ENCODE results near the gene GGA1.
"Not testable (repeated sequence)": the region's sequence is repeated elsewhere in the genome, so short reads cannot be mapped to it uniquely, and the experiment has no call there.

Gene GGA1

GRCh38 chr22:37607010-37607934 lies 1.4 kb upstream of the GGA1 start:
- TF ChIP-seq, protein P1, sequence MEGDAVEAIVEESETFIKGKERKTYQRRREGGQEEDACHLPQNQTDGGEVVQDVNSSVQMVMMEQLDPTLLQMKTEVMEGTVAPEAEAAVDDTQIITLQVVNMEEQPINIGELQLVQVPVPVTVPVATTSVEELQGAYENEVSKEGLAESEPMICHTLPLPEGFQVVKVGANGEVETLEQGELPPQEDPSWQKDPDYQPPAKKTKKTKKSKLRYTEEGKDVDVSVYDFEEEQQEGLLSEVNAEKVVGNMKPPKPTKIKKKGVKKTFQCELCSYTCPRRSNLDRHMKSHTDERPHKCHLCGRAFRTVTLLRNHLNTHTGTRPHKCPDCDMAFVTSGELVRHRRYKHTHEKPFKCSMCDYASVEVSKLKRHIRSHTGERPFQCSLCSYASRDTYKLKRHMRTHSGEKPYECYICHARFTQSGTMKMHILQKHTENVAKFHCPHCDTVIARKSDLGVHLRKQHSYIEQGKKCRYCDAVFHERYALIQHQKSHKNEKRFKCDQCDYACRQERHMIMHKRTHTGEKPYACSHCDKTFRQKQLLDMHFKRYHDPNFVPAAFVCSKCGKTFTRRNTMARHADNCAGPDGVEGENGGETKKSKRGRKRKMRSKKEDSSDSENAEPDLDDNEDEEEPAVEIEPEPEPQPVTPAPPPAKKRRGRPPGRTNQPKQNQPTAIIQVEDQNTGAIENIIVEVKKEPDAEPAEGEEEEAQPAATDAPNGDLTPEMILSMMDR (IDR thresholded peaks at IDR 0.05; ENCODE audit: low read depth, low read length) = no peak; the same call in none of the 2 replicates
- no peak for DNase-seq (ENCODE audit: extremely low read depth, low read depth)

DNA sequence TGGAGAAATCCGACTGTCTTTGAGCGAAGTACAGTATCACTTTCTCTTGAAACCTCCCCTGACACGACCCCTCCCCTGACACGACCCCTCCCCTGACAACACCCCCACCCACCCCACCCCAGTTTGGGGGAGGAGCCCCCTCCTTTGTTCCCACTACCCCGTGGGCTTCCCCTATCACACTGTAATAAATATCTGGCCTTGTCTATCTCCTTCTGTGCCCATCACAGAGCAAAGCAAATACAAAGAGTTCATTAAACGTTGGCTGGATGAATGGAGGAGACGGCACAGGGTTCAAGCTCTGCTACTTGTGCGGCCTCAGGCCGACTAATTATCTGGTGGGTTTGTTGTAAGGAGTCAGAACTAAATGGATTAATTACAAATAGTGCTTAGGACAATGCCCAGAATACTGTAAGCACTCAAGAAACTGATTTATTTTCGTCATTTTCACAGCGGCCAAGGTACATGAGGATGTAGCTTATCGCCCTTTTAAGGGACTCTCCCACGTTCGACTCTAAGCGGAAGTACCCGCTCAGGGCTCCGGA lies 628 bp upstream of the GGA1 start:
- no peak for DNase-seq (ENCODE audit: extremely low read depth, low read depth)
- TF ChIP-seq, protein P1 (IDR thresholded peaks at IDR 0.05; ENCODE audit: low read depth, low read length) = no peak

- TF ChIP-seq, protein P1 (IDR thresholded peaks at IDR 0.05; ENCODE audit: low read depth, low read length) = no peak
- no peak for DNase-seq (ENCODE audit: extremely low read depth, low read depth)
Observed at GRCh38 chr22:37609240-37610152, 862 bp downstream of the GGA1 start.

- DNase-seq (ENCODE audit: extremely low read depth, low read depth) = not testable (repeated sequence)
Observed at GRCh38 chr22:37610153-37610475, 1.5 kb downstream of the GGA1 start.

- no peak for DNase-seq (ENCODE audit: extremely low read depth, low read depth)
Observed at GRCh38 chr22:37610480-37611129, 2.0 kb downstream of the GGA1 start.

GRCh38 chr22:37611207-37611606 lies 2.6 kb downstream of the GGA1 start:
- no peak for DNase-seq (ENCODE audit: extremely low read depth, low read depth)

More at GRCh38 chr22:37610480-37611129, 2.0 kb downstream of the GGA1 start:
- TF ChIP-seq, protein P1 (IDR thresholded peaks at IDR 0.05; ENCODE audit: low read depth, low read length) = no peak

More at GRCh38 chr22:37611207-37611606, 2.6 kb downstream of the GGA1 start:
- TF ChIP-seq, protein P1 (IDR thresholded peaks at IDR 0.05; ENCODE audit: low read depth, low read length) = no peak
